DOHH2 (cell line): ENCODE data around the gene CMTR1.

Experiments used
- H3F3A ChIP-seq: fragments of 200-600 bp; sonication (generic), shearing (Covaris generic); 2 replicates; pipeline ENCODE4 v1.6.0; 2016; ENCODE audit warnings: antibody characterized with exemption, mild to moderate bottlenecking; ENCODE audit not compliant: control insufficient read depth, insufficient read depth
- H3K27ac ChIP-seq: fragments of 200-600 bp; sonication (generic); 2 replicates; pipeline ENCODE4 v1.5.1; 2014; ENCODE audit warnings: low read depth, mild to moderate bottlenecking, low read length, moderate library complexity
- H3K27me3 ChIP-seq: fragments of 200-600 bp; sonication (generic); 2 replicates; pipeline ENCODE4 v1.6.1; 2014; ENCODE audit warnings: mild to moderate bottlenecking, low read length, mixed read lengths; ENCODE audit not compliant: control insufficient read depth
- H3K36me3 ChIP-seq: fragments of 200-600 bp; sonication (generic); 2 replicates; pipeline ENCODE4 v1.6.1; 2014; ENCODE audit warnings: mild to moderate bottlenecking, low read length, moderate library complexity, mixed read lengths; ENCODE audit not compliant: control insufficient read depth
- H3K4me1 ChIP-seq: fragments of 200-600 bp; sonication (generic); 2 replicates; pipeline ENCODE4 v1.6.1; 2014; ENCODE audit warnings: mild to moderate bottlenecking, low read length, mixed read lengths; ENCODE audit not compliant: control insufficient read depth
- H3K4me2 ChIP-seq: fragments of 200-600 bp; sonication (generic); 2 replicates; pipeline ENCODE4 v1.6.0; 2014; ENCODE audit warnings: mild to moderate bottlenecking, low read length, moderate library complexity
- H3K4me3 ChIP-seq: fragments of 200-600 bp; sonication (generic); 2 replicates; pipeline ENCODE4 v1.5.1; 2014; ENCODE audit warnings: mild to moderate bottlenecking, low read length, mixed read lengths
- H3K79me2 ChIP-seq: fragments of 200-600 bp; sonication (generic); 2 replicates; pipeline ENCODE4 v1.6.1; 2014; ENCODE audit warnings: mild to moderate bottlenecking, low read length, mixed read lengths; ENCODE audit not compliant: control insufficient read depth
- H3K9me2 ChIP-seq: fragments of 200-600 bp; sonication (generic); replicated peaks from 2 replicates; pipeline ENCODE4 v1.6.1; 2014; ENCODE audit warnings: mild to moderate bottlenecking, low read length, mixed read lengths; ENCODE audit not compliant: control insufficient read depth
- H3K9me3 ChIP-seq: fragments of 200-600 bp; sonication (generic); 2 replicates; pipeline ENCODE4 v1.6.1; 2014; ENCODE audit warnings: antibody characterized with exemption, low read length, mixed read lengths; ENCODE audit not compliant: control insufficient read depth, insufficient read depth
- H4K20me1 ChIP-seq: fragments of 200-600 bp; sonication (generic); 2 replicates; pipeline ENCODE4 v1.6.0; 2014; ENCODE audit warnings: low read depth, mild to moderate bottlenecking, antibody characterized with exemption, low read length, moderate library complexity; ENCODE audit not compliant: control insufficient read depth, insufficient read depth
- CTCF ChIP-seq: fragments of 200-600 bp; sonication (generic); IDR thresholded peaks from one replicate; pipeline ENCODE4 v1.5.1; 2014; ENCODE audit warnings: antibody characterized with exemption, mild to moderate bottlenecking, low read depth, low read length; ENCODE audit not compliant: poor library complexity, severe bottlenecking
- EZH2phosphoT487 ChIP-seq: fragments of 200-600 bp; sonication (generic); IDR thresholded peaks from 2 replicates; pipeline ENCODE4 v1.6.1; 2017; ENCODE audit warnings: borderline replicate concordance, mild to moderate bottlenecking, antibody characterized with exemption, low read length, moderate library complexity, mixed read lengths

The CMTR1 gene

GRCh38 chr6:37492991-37493660 is 60.1 kb downstream of the CMTR1 start:
- no peaks in the 10 kb centered on the region for H3K27me3 ChIP-seq
- no peak overlapping the region for H3K4me2 ChIP-seq
- H3F3A ChIP-seq, result no peaks in the 10 kb centered on the region
- H3K79me2 ChIP-seq, result peaks cover 51% of the 10 kb centered on the region
- no peaks in the 10 kb centered on the region for H3K9me3 ChIP-seq
- no peak for TF ChIP-seq EZH2phosphoT487
- no peak overlapping the region for H3K4me3 ChIP-seq
- no peaks in the 10 kb centered on the region for H3K36me3 ChIP-seq
- H3K27ac ChIP-seq, result no peak overlapping the region
- H3K9me2 ChIP-seq, result no peaks in the 10 kb centered on the region
- peaks cover 4% of the 10 kb centered on the region; the same call in 1 of the 2 replicates for H4K20me1 ChIP-seq
- H3K4me1 ChIP-seq, result peaks cover 12% of the 10 kb centered on the region

DNA sequence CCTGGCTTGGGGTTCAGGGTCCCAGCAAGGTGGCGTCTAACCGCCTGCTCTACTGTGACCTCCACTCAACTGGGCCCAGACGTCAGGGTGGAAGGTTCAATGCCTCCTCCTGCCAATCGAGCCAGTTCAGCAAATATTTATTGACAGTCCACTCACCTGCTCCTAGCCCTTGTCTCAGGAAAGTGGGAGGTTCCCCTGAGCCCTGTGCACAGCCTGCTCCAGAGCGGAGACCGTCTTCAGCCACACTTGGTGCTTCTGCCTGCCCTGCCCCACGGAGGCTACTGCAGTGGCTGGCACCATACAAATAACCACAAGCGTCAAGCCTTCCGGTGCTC is 60.6 kb downstream of the CMTR1 start:
- H3K4me1 ChIP-seq, result peaks cover 17% of the 10 kb centered on the region
- H4K20me1 ChIP-seq, result peaks cover 4% of the 10 kb centered on the region; the same call in 1 of the 2 replicates

DNA sequence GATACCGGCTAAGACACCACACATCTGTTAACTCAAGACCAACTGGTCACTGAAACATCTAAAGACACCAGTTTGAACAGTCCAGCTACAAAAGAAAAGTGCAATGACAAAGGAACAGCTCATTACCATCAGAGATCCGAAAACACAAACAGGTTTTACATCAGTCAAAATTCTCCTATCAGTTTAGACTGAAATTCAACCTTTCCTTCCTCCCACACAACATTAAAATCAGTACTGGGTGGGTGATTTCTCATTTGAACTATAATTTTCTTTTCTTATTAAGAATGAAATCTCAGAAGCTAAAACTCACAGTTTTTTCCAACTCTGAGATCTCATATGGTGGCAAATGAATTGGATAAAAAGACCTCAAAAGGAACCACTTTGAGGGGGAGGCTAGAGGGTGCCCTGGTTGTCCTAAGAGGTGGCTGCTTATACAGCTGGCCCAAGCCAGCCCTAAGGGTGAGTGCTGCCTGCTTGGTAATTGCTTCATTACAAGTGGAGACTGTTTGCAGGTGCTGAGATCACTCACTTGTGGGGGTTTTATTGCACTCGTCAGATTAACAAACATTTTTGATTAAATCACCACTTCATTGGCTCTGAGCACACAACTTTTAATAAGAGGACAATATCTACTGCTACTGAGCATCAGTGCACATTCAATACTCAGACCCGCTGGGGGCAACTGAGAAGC is 62.4 kb downstream of the CMTR1 start:
- Histone ChIP-seq H3K9me2 (no peaks in the 10 kb centered on the region), H3F3A (peaks cover 2% of the 10 kb centered on the region; the same call in 1 of the 2 replicates), H3K4me2 (no peak overlapping the region), H4K20me1 (peaks cover 4% of the 10 kb centered on the region; the same call in 1 of the 2 replicates), H3K4me3 (no peak overlapping the region), H3K27ac (no peak overlapping the region), H3K79me2 (peaks cover 63% of the 10 kb centered on the region), H3K36me3 (no peaks in the 10 kb centered on the region), H3K9me3 (no peaks in the 10 kb centered on the region), H3K27me3 (no peaks in the 10 kb centered on the region), H3K4me1 (peaks cover 28% of the 10 kb centered on the region)
- TF ChIP-seq EZH2phosphoT487 (no peak), CTCF (no peak)

More for the DNA sequence above, 60.6 kb downstream of the CMTR1 start:
- H3K4me2 ChIP-seq, result no peak overlapping the region
- H3K79me2 ChIP-seq, result peaks cover 57% of the 10 kb centered on the region
- H3K36me3 ChIP-seq, result no peaks in the 10 kb centered on the region
- H3F3A ChIP-seq, result no peaks in the 10 kb centered on the region
- H3K9me3 ChIP-seq, result no peaks in the 10 kb centered on the region
- H3K9me2 ChIP-seq, result no peaks in the 10 kb centered on the region
- no peak for TF ChIP-seq EZH2phosphoT487
- no peak for TF ChIP-seq CTCF
- no peaks in the 10 kb centered on the region for H3K27me3 ChIP-seq
- H3K27ac ChIP-seq, result no peak overlapping the region
- no peak overlapping the region for H3K4me3 ChIP-seq
